H7 (cell line): ENCODE results near the gene KIFC3. TPM values are rescaled to one million over a fixed set of nuclear protein-coding genes. Genes with fewer than 3 reads are reported as not detected.
"Not testable (repeated sequence)": the region's sequence is repeated elsewhere in the genome, so short reads cannot be mapped to it uniquely, and the experiment has no call there.

Experiments used
- DNase-seq: peaks from one replicate; pipeline ENCODE4 v3.0.0; 2012
- H3K27me3 ChIP-seq: 2 replicates; pipeline ENCODE4 v1.6.0; 2011; ENCODE audit warnings: mild to moderate bottlenecking, low read length; ENCODE audit not compliant: control insufficient read depth, insufficient read depth
- H3K36me3 ChIP-seq: replicated peaks from 2 replicates; pipeline ENCODE4 v1.5.1; 2011; ENCODE audit warnings: low read length; ENCODE audit not compliant: control insufficient read depth, insufficient read depth
- H3K4me3 ChIP-seq: 2 replicates; pipeline ENCODE4 v1.5.1; 2011; ENCODE audit warnings: low read depth, mild to moderate bottlenecking, control low read depth, low read length, moderate library complexity; ENCODE audit not compliant: insufficient read depth
- total RNA-seq: library from RNA; depleted of rRNA; stranded (reverse); fragments of >200 nt; shearing (Covaris generic); gene quantifications from 2 replicates; pipeline ENCODE4 v1.2.3, GENCODE V29; 2014

KIFC3 gene
- total RNA-seq, 1 experiment from 2014 or later, result 20.4 TPM

GRCh38 chr16:57747091-57747490 is 55.2 kb downstream of the KIFC3 start:
- Histone ChIP-seq H3K4me3 (no peak overlapping the region), H3K36me3 (peaks cover 2% of the 10 kb centered on the region), H3K27me3 (no peaks in the 10 kb centered on the region)
- no peak for DNase-seq

- not testable (repeated sequence) for DNase-seq, H3K4me3 ChIP-seq, H3K27me3 ChIP-seq, H3K36me3 ChIP-seq
These were observed 56.0 kb downstream of the KIFC3 start for GRCh38 chr16:57746316-57746715.

- DNase-seq, result no peak
- Histone ChIP-seq H3K4me3 (no peak overlapping the region), H3K27me3 (no peaks in the 10 kb centered on the region), H3K36me3 (peaks cover 2% of the 10 kb centered on the region)
These were observed 56.5 kb downstream of the KIFC3 start for GRCh38 chr16:57745768-57746167.

GRCh38 chr16:57744642-57744903 is 57.7 kb downstream of the KIFC3 start:
- no peak overlapping the region for H3K4me3 ChIP-seq
- no peaks in the 10 kb centered on the region for H3K27me3 ChIP-seq
- DNase-seq, result no peak
- H3K36me3 ChIP-seq, result peaks cover 2% of the 10 kb centered on the region

GRCh38 chr16:57743886-57744641 is 58.2 kb downstream of the KIFC3 start:
- DNase-seq, result no peak
- H3K4me3 ChIP-seq, result no peak overlapping the region
- H3K27me3 ChIP-seq, result no peaks in the 10 kb centered on the region
- H3K36me3 ChIP-seq, result no peaks in the 10 kb centered on the region; the same call in none of the 2 replicates

GRCh38 chr16:57743458-57743857 is 58.8 kb downstream of the KIFC3 start:
- no peak for DNase-seq
- Histone ChIP-seq H3K36me3 (no peaks in the 10 kb centered on the region; the same call in none of the 2 replicates), H3K27me3 (no peaks in the 10 kb centered on the region), H3K4me3 (no peak overlapping the region)

- H3K4me3 ChIP-seq, result no peak overlapping the region
- no peak for DNase-seq
- H3K27me3 ChIP-seq, result no peaks in the 10 kb centered on the region
- H3K36me3 ChIP-seq, result no peaks in the 10 kb centered on the region; the same call in none of the 2 replicates
These were observed 59.7 kb downstream of the KIFC3 start for GRCh38 chr16:57742543-57742942.

GRCh38 chr16:57741660-57742191 is 60.6 kb downstream of the KIFC3 start:
- Histone ChIP-seq H3K36me3 (no peaks in the 10 kb centered on the region; the same call in none of the 2 replicates), H3K4me3 (no peak overlapping the region), H3K27me3 (no peaks in the 10 kb centered on the region)
- DNase-seq, result no peak

- H3K27me3 ChIP-seq, result no peaks in the 10 kb centered on the region
- H3K36me3 ChIP-seq, result no peaks in the 10 kb centered on the region; the same call in none of the 2 replicates
- peak; percentile 43 for DNase-seq
- no peak overlapping the region for H3K4me3 ChIP-seq
These were observed 61.7 kb downstream of the KIFC3 start for GRCh38 chr16:57740423-57741071.

GRCh38 chr16:57739756-57740422 is 62.4 kb downstream of the KIFC3 start:
- no peaks in the 10 kb centered on the region; the same call in none of the 2 replicates for H3K36me3 ChIP-seq
- H3K27me3 ChIP-seq, result no peaks in the 10 kb centered on the region
- no peak overlapping the region for H3K4me3 ChIP-seq
- peak; percentile 56 for DNase-seq

- H3K4me3 ChIP-seq, result no peak overlapping the region
- no peaks in the 10 kb centered on the region; the same call in 1 of the 2 replicates for H3K36me3 ChIP-seq
- H3K27me3 ChIP-seq, result no peaks in the 10 kb centered on the region
These were observed 63.4 kb downstream of the KIFC3 start for GRCh38 chr16:57738844-57739243.

GRCh38 chr16:57736419-57737351 is 65.6 kb downstream of the KIFC3 start:
- DNase-seq, result peak; percentile 82
- Histone ChIP-seq H3K36me3 (no peaks in the 10 kb centered on the region; the same call in 1 of the 2 replicates), H3K4me3 (peak overlapping the region; percentile 73), H3K27me3 (no peaks in the 10 kb centered on the region)

More at GRCh38 chr16:57738844-57739243, 63.4 kb downstream of the KIFC3 start:
- no peak for DNase-seq

- no peak for DNase-seq
- Histone ChIP-seq H3K4me3 (peak within 1 kb of the TSS; percentile 73), H3K27me3 (no peaks in the 10 kb centered on the region)
These were observed 66.4 kb downstream of the KIFC3 start, which contains the start of gene KATNB1 for GRCh38 chr16:57735755-57736418. Gene KATNB1 (plus strand): TSS chr16:57735770. CDS start chr16:57737244, 1,474 bp downstream.

More at GRCh38 chr16:57735755-57736418, 66.4 kb downstream of the KIFC3 start, which contains the start of gene KATNB1:
- H3K36me3 ChIP-seq, result no peaks in the 10 kb centered on the region; the same call in 1 of the 2 replicates
